ENCODE measurements around the gene TTLL11.
"Not testable (repeated sequence)": the region's sequence is repeated elsewhere in the genome, so short reads cannot be mapped to it uniquely, and the experiment has no call there.

The TTLL11 gene

GRCh38 chr9:121896545-121896943 lies 196.6 kb downstream of the TTLL11 start:
- no peak for DNase-seq

- no peak for DNase-seq
These were observed 197.1 kb downstream of the TTLL11 start for GRCh38 chr9:121895818-121896544.

- no peak for DNase-seq
These were observed 197.8 kb downstream of the TTLL11 start for GRCh38 chr9:121895358-121895757.

GRCh38 chr9:121894380-121894779 lies 198.7 kb downstream of the TTLL11 start:
- DNase-seq: not testable (repeated sequence)

- no peak for DNase-seq
These were observed 199.3 kb downstream of the TTLL11 start for GRCh38 chr9:121893786-121894185.

GRCh38 chr9:121892706-121893105 lies 200.4 kb downstream of the TTLL11 start:
- no peak for DNase-seq

- no peak for DNase-seq
These were observed 202.4 kb downstream of the TTLL11 start for GRCh38 chr9:121890746-121891145.

GRCh38 chr9:121889990-121890563 lies 203.0 kb downstream of the TTLL11 start:
- DNase-seq: no peak

- no peak for DNase-seq
These were observed 204.7 kb downstream of the TTLL11 start for GRCh38 chr9:121888438-121888775.

- DNase-seq: no peak
These were observed 205.3 kb downstream of the TTLL11 start for GRCh38 chr9:121887553-121888437.

- DNase-seq: no peak
These were observed 206.2 kb downstream of the TTLL11 start for GRCh38 chr9:121886759-121887485.

GRCh38 chr9:121885345-121885901 lies 207.7 kb downstream of the TTLL11 start:
- DNase-seq: no peak

- DNase-seq: no peak
These were observed 209.0 kb downstream of the TTLL11 start for GRCh38 chr9:121884057-121884541.

GRCh38 chr9:121883281-121884056 lies 209.6 kb downstream of the TTLL11 start:
- DNase-seq: no peak

GRCh38 chr9:121881920-121882500 lies 211.1 kb downstream of the TTLL11 start:
- no peak for DNase-seq

- DNase-seq: no peak
These were observed 212.7 kb downstream of the TTLL11 start for GRCh38 chr9:121880343-121880898.

GRCh38 chr9:121878271-121878822 lies 214.8 kb downstream of the TTLL11 start:
- DNase-seq: no peak

GRCh38 chr9:121876658-121877271 lies 216.3 kb downstream of the TTLL11 start:
- no peak for DNase-seq

- no peak for DNase-seq
These were observed 216.9 kb downstream of the TTLL11 start for GRCh38 chr9:121876255-121876654.

- no peak for DNase-seq
These were observed 218.6 kb downstream of the TTLL11 start for GRCh38 chr9:121874524-121874923.
